Activated naive CD4-positive, alpha-beta T cell treated with Interleukin-2 at 50 U/mL for 16 hours (primary cell): ENCODE data around the gene COP1.
"Not testable (repeated sequence)": the region's sequence is repeated elsewhere in the genome, so short reads cannot be mapped to it uniquely, and the experiment has no call there.

Source experiments
- DNase-seq: peaks from one replicate; pipeline ENCODE4 v3.0.0-alpha.2; 2020

COP1 gene

GRCh38 chr1:176206961-176207902 is at the start of gene COP1:
Gene COP1 (minus strand): TSS chr1:176207286. CDS start chr1:176206978, 308 bp downstream.
- DNase-seq: peak; percentile 97

DNA sequence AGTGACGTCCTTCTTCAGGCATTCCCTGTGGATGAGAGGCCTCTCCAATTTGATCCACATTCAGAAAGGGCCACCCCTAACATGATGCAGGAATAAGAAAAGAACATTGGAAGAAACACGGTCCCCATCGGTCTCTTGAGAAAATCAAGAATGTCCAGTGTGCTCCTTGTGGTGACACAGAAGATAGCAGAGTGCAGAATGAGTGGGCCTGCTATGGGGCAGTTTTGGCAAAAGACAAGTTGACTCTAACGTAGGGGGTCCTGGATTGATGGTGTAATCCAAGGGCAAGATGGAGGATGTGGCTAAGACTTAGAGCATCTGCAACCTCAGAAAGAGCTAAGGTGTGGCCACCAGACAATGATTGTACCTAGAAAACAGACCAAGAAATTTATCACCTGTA is 45.1 kb upstream of the COP1 start:
- DNase-seq: no peak

GRCh38 chr1:176244851-176245250 is 37.8 kb upstream of the COP1 start:
- no peak for DNase-seq

DNA sequence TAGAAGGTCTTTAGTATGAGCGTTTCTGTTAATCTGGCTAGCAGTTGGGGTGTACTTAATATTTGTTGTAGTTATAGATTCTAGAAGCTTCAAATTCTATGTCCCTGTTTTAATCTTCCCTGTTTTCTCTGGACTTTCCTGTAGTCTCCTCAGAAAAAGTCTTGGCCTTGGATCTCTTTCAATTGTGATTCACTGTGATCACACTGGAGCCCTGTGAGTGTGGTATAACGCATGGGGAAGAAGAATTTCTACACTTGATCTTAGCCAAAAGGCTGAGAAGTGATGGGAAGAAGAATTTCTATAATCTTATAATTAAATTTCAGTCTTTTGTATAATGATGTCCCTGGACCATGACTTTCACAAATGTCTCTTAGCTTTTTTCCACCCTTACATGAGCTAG is 36.7 kb upstream of the COP1 start:
- DNase-seq: no peak

GRCh38 chr1:176241385-176242015 is 34.4 kb upstream of the COP1 start:
- DNase-seq: no peak

GRCh38 chr1:176233657-176234056 is 26.6 kb upstream of the COP1 start:
- not testable (repeated sequence) for DNase-seq

DNA sequence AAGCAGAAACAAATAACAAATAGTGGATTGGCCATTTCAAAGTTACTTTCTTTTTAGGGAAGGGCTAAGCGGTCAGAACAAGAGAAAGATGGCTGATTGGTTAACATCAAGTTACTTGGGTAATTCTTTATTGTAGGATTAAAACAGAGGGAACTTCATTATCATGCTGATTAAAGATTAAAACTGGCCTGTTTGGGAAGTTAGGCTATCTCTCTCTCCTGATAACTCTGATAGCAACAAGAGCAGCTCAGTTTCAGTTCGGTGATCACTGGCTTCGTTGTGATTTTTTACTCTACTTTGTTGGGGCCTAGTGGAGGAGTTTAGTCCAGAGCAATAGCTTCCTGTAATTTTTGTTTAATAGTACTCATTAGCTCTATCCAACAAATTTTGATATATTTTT is 20.5 kb upstream of the COP1 start:
- DNase-seq: no peak

- DNase-seq: no peak
Observed at GRCh38 chr1:176225911-176226310, 18.8 kb upstream of the COP1 start.

- no peak for DNase-seq
Observed at GRCh38 chr1:176225479-176225875, 18.4 kb upstream of the COP1 start.

- DNase-seq: no peak
Observed at GRCh38 chr1:176222196-176222595, 15.1 kb upstream of the COP1 start.

DNA sequence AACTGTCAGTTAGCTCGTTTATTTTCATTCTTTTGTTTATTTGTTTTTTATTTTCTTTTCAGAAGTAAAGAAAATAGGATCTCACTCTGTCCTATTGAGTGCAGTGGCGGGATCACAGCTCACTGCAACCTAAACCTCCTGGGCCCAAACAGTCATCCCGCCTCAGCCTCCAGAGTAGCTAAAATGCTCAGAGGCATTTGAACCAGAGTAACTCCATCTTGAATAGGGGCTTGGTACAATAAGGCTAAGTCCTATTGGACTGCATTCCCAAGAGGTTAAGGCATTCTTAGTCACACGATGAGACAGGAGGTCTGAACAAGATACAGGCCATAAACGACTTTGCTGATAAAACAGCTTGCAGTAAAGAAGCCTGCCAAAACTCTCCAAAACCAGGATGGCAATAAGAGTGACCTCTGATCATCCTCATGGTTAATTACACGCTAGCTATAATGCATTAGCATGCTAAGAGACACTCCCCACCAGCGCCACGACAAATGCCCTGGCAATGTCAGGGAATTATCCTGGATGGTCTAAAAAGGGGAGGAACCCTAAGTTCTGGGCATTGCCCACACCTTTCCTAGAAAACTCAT is 13.1 kb upstream of the COP1 start:
- DNase-seq: no peak

DNA sequence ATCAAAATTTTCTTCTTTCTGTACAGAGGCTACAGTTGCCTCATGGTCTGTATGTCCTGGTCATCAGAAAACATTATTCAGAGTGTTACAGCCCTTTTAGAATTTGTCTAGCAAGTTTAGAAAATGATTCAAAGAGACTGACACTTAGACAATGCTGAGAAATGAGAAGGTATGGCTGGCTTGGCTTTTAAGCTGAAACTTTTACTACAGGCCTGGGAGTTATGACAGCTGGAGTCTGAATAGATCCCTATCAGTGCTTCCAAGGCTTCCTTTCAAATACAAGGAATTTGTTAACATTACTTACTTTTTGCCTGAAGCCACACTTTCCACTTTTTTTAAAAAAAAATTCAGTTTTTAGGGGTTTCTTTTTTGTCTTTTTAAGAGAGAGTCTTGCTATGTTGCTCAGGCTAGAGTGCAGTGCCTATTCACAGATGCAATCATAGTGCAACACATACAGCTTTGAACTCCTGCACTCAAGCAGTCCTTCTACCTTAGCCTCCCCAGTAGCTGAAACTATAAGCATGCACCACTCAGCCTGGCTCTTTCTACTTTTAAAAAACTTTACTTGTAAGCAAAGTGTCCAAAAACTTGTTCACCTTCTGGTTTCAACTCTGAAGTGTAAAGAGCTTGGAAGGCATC is 10.5 kb upstream of the COP1 start:
- no peak for DNase-seq

DNA sequence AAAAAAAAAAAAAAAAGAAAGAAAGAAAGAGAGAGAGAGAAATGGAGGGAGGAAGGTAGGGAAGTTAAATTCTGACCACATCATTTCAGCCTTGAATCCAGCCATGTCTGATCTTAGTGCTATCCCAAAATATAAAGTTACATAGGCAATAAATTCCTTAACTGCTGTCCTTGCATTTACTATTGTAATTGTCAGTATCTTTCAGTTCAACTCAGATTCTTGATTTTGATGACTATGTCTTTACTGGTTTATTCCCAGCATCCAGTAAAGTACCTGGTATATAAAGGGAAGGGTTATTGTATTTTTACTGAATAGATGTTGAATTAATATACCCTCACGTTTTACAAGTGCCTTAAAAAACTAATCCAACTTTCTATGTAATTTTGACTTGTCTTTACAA is 8.9 kb upstream of the COP1 start:
- no peak for DNase-seq

DNA sequence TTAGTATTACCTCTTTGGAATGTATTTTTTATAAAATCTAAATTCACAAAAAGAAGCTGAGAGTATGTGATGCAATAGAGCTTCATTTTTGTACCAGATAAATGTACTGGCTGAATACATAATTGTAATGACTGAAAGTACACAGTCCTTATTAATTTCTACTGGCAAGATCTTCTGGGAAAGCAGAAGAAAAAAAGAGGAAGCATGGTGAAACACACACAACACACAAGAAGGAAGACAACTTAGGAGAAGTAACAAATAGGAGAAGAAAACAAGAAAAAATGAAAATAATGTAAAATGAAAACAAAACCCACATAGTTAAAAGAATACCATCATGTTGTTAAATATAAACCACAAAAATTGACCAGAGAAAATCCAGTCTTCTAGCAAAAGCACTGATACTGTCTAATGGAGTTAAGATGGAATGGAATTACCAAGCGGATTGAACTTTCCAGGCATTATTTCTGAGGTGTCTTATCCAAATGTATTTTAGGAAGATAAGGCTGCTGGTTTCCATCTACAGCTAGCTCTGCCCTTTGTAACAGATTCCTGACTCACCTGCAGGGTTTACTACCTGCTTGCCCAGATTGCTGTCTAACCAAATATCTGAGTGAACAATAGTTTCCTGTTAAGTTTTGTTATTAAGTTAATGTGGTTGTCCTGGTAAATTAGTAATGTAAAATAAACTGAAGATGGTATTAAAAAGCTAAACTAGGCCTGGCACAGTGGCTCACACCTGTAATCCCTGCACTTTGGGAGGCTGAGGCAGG is 4.5 kb upstream of the COP1 start:
- DNase-seq: no peak

- no peak for DNase-seq
Observed at GRCh38 chr1:176208034-176208433, 948 bp upstream of the COP1 start.

GRCh38 chr1:176206006-176206960 is 803 bp downstream of the COP1 start:
- DNase-seq: peak; percentile 47

DNA sequence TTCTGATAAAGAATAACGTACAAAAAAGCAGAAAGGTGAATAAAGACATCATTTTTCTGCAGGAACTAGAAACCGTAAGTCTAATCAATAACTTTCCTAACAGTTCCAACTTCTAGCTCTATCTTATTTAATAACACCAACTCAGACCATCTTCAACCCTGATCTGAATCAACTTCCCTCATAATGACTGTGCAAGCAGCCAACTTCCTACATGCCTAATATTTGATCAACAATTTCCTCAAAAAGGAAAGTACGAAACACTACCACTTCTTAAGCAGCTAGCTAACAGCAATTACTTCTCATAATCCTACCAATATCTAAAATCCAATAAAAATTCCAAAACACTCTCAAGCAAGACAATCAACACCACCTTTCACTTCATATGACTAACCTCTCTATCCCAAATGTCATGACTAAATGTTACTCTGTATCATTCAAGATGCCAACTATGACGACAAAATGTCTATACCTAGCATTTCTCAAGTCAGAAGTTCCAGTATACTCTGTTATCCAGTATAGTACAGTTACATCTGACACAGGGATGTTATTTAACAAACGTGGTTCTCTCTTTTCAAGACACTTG is 1.7 kb downstream of the COP1 start:
- DNase-seq: no peak

- DNase-seq: not testable (repeated sequence)
Observed at GRCh38 chr1:176204655-176205054, 2.4 kb downstream of the COP1 start.

DNA sequence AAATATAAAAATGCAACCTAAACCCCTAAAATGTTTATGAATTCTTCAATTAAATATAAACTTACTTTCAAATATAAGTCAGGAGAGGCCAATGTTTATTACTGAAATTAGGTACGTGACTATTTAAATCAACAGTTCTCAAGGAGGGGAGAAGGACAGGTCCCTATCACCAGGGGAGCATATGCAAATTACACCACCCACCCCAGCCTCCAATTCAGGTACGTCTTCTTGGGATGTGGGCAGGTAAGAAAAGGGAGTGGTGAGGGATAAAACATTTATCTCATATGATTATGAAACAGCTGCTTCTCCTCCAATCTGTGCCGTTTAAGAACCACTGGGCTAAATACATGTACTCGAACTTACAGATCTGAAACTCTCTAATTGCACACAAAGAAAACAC is 3.4 kb downstream of the COP1 start:
- DNase-seq: no peak

DNA sequence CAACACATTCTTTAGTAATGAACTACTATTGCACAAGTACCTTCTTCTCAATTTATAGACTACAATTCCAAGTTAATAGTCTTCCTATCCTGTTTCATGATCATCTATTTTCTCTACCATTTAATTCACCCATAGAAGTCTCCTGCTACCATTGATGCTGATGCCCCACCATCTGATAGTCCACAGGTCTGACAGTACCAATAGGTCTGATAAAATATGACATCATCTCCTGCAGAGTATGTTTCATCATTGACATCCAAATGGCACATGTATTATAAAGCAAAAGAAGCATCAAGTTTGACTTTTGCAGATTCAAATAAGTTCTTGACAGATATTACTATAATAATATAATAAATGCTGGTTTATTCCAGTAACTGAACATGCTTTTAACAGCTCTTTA is 5.5 kb downstream of the COP1 start:
- DNase-seq: no peak

- no peak for DNase-seq
Observed at GRCh38 chr1:176199707-176200106, 7.4 kb downstream of the COP1 start.
